Neural cell (in vitro differentiated cells): Measurements from ENCODE around the gene PTPRB. TPM values are rescaled to one million over a fixed set of nuclear protein-coding genes. Genes with fewer than 3 reads are reported as not detected.

ENCODE experiments used
- H2AFZ ChIP-seq: fragments of 200-600, 300-800 bp; sonication (generic), shearing (Covaris generic); 2 replicates; pipeline ENCODE4 v1.6.0; 2014; ENCODE audit warnings: low read depth, mild to moderate bottlenecking, antibody characterized with exemption, low read length, moderate library complexity
- H3F3A ChIP-seq: fragments of 200-600 bp; shearing (Covaris generic); 2 replicates; pipeline ENCODE4 v1.6.1; 2016; ENCODE audit warnings: mild to moderate bottlenecking, moderate library complexity, mixed read lengths, antibody characterized with exemption, low read length; ENCODE audit not compliant: insufficient read depth, poor library complexity, severe bottlenecking
- H3K27ac ChIP-seq: fragments of 200-600, 300-800 bp; sonication (generic), shearing (Covaris generic); 2 replicates; pipeline ENCODE4 v1.5.1; 2014; ENCODE audit warnings: mild to moderate bottlenecking, low read length, moderate library complexity
- H3K27me3 ChIP-seq: fragments of 300-800, 200-600 bp; sonication (generic), shearing (Covaris generic); 2 replicates; pipeline ENCODE4 v1.6.0; 2014; ENCODE audit warnings: mild to moderate bottlenecking, low read depth, low read length, moderate library complexity; ENCODE audit not compliant: insufficient read depth
- H3K36me3 ChIP-seq: fragments of 300-800, 200-600 bp; sonication (generic), shearing (Covaris generic); 2 replicates; pipeline ENCODE4 v1.5.1; 2014; ENCODE audit warnings: mild to moderate bottlenecking, antibody characterized with exemption, low read length, moderate library complexity; ENCODE audit not compliant: insufficient read depth
- H3K4me2 ChIP-seq: fragments of 300-800, 200-600 bp; sonication (generic), shearing (Covaris generic); 2 replicates; pipeline ENCODE4 v1.6.0; 2014; ENCODE audit warnings: mild to moderate bottlenecking, low read length
- H3K4me3 ChIP-seq: fragments of 300-800, 200-600 bp; sonication (generic), shearing (Covaris generic); 2 replicates; pipeline ENCODE4 v1.5.1; 2014; ENCODE audit warnings: mild to moderate bottlenecking, low read length, moderate library complexity
- H3K79me2 ChIP-seq: fragments of 200-600 bp; shearing (Covaris generic); replicated peaks from 2 replicates; pipeline ENCODE4 v1.6.0; 2014; ENCODE audit warnings: mild to moderate bottlenecking, low read length, moderate library complexity; ENCODE audit not compliant: insufficient read depth
- H3K9ac ChIP-seq: fragments of 300-800, 200-600 bp; sonication (generic), shearing (Covaris generic); 2 replicates; pipeline ENCODE4 v1.6.1; 2016; ENCODE audit warnings: mild to moderate bottlenecking, low read length, mixed read lengths
- H3K9me2 ChIP-seq: fragments of 200-600 bp; shearing (Covaris generic); 2 replicates; pipeline ENCODE4 v1.6.1; 2016; ENCODE audit warnings: mild to moderate bottlenecking, low read length, mixed read lengths; ENCODE audit not compliant: insufficient read depth
- H3K9me3 ChIP-seq: fragments of 200-600, 300-800 bp; sonication (generic), shearing (Covaris generic); 2 replicates; pipeline ENCODE4 v1.6.1; 2016; ENCODE audit warnings: mild to moderate bottlenecking, mixed run types, low read length, moderate library complexity, mixed read lengths
- H4K20me1 ChIP-seq: fragments of 200-600 bp; shearing (Covaris generic); 2 replicates; pipeline ENCODE4 v1.6.1; 2016; ENCODE audit warnings: mild to moderate bottlenecking, mixed run types; ENCODE audit not compliant: insufficient read depth
- CTCF ChIP-seq: fragments of 450-650 bp; IDR thresholded peaks from 2 replicates; pipeline ENCODE4 v1.5.1; 2014; ENCODE audit warnings: antibody characterized with exemption, mild to moderate bottlenecking, moderate library complexity; ENCODE audit not compliant: poor library complexity, severe bottlenecking
- EP300 ChIP-seq: fragments of 450-650 bp; conservative IDR thresholded peaks from 2 replicates; pipeline ENCODE4 v1.6.1; 2014; ENCODE audit warnings: antibody characterized with exemption, mild to moderate bottlenecking, moderate library complexity; ENCODE audit not compliant: poor library complexity, severe bottlenecking
- EZH2 ChIP-seq: fragments of 200-600, 300-800 bp; shearing (Covaris generic), sonication (generic); IDR thresholded peaks from 2 replicates; pipeline ENCODE4 v1.6.1; 2014; ENCODE audit warnings: antibody characterized with exemption, low read length, borderline replicate concordance, mild to moderate bottlenecking; ENCODE audit not compliant: insufficient read depth, poor library complexity, severe bottlenecking
- MXI1 ChIP-seq: fragments of 450-650 bp; conservative IDR thresholded peaks from 2 replicates; pipeline ENCODE4 v1.6.1; 2014; ENCODE audit warnings: antibody characterized with exemption, mild to moderate bottlenecking; ENCODE audit not compliant: poor library complexity, severe bottlenecking
- POLR2AphosphoS5 ChIP-seq: IDR thresholded peaks from 2 replicates; pipeline ENCODE4 v1.6.1; 2012
- RAD21 ChIP-seq: fragments of 450-650 bp; conservative IDR thresholded peaks from 2 replicates; pipeline ENCODE4 v1.6.1; 2014; ENCODE audit warnings: antibody characterized with exemption, mild to moderate bottlenecking, moderate library complexity
- REST ChIP-seq: IDR thresholded peaks from 2 replicates; pipeline ENCODE4 v1.6.1; 2012; ENCODE audit warnings: borderline replicate concordance
- SMC3 ChIP-seq: fragments of 450-650 bp; conservative IDR thresholded peaks from 2 replicates; pipeline ENCODE4 v1.6.1; 2014; ENCODE audit warnings: antibody characterized with exemption, mild to moderate bottlenecking, moderate library complexity; ENCODE audit not compliant: poor library complexity
- TAF1 ChIP-seq: IDR thresholded peaks from 2 replicates; pipeline ENCODE4 v1.6.1; 2012; ENCODE audit warnings: low read depth
- polyA plus RNA-seq: library from polyadenylated mRNA; depleted of rRNA; stranded (reverse); fragments of >200 nt; gene quantifications from 2 replicates; pipeline ENCODE4 v1.2.3, GENCODE V29; 2014

Gene PTPRB
- polyA plus RNA-seq, 1 donor from 2014 or later, result 0.26 TPM

DNA sequence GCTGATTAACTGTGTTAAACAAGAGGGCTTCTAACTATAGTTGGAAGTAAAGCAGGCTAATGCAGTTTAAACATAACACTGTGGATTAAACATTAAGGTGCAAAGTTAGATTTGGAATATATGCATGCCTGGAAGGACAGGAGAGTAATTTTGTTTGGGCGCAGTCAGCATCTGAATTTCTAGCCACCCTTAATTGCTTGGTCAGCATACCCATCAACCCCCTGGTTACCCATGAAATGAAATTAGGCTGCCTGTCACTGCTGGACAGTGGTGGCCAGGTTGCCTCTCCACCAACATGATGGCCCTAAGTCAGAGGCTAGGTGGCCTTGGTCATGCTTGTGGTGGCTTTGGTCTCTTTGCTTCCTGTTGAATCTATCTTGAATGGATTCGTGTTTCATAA, 30.0 kb upstream of the PTPRB start:
- no peak overlapping the region for H3K27ac ChIP-seq

GRCh38 chr12:70666364-70666763, 29.1 kb upstream of the PTPRB start:
- Histone ChIP-seq H3F3A (no peaks in the 10 kb centered on the region), H4K20me1 (no peaks in the 10 kb centered on the region), H3K79me2 (no peaks in the 10 kb centered on the region), H3K4me2 (no peak overlapping the region), H3K9ac (no peak overlapping the region), H2AFZ (no peak overlapping the region), H3K9me2 (no peaks in the 10 kb centered on the region), H3K9me3 (no peaks in the 10 kb centered on the region), H3K4me3 (no peak overlapping the region), H3K27me3 (no peaks in the 10 kb centered on the region), H3K27ac (no peak overlapping the region), H3K36me3 (no peaks in the 10 kb centered on the region)
- TF ChIP-seq POLR2AphosphoS5 (no peak), TAF1 (no peak), SMC3 (no peak), EP300 (no peak), EZH2 (no peak), REST (no peak), CTCF (no peak), MXI1 (no peak), RAD21 (no peak)

More for the DNA sequence above, 30.0 kb upstream of the PTPRB start:
- no peaks in the 10 kb centered on the region for H3K9me2 ChIP-seq
- H3F3A ChIP-seq, result no peaks in the 10 kb centered on the region
- H2AFZ ChIP-seq, result no peak overlapping the region
- H3K4me2 ChIP-seq, result no peak overlapping the region
- H3K27me3 ChIP-seq, result no peaks in the 10 kb centered on the region
- no peaks in the 10 kb centered on the region for H3K9me3 ChIP-seq
- TF ChIP-seq EZH2, result no peak
- no peaks in the 10 kb centered on the region for H3K79me2 ChIP-seq
- no peak overlapping the region for H3K9ac ChIP-seq
- no peaks in the 10 kb centered on the region for H3K36me3 ChIP-seq
- H3K4me3 ChIP-seq, result no peak overlapping the region
- no peaks in the 10 kb centered on the region for H4K20me1 ChIP-seq

DNA sequence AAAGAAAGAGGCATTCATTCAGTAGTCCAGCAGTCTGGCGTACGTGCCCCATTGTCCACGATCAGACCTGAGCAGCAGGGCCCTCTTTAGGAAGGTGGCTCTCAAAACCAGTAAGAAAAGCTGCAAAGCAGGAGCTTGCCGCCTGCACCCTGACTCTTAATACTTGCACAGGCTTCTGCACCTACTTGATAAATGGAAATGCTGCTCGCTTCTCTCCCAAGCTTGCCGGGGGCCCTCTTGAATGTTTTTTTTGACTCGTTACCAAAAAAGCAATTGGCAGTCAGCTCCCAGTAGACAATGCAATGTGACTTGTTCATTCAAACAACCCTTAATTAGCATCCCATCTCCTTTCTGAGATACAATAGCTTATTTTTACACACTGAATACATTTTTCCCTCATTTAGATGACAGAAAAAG, 27.2 kb upstream of the PTPRB start:
- H3K9ac ChIP-seq, result no peak overlapping the region
- no peaks in the 10 kb centered on the region for H3K27me3 ChIP-seq
- H3K27ac ChIP-seq, result no peak overlapping the region
- H3K4me2 ChIP-seq, result no peak overlapping the region
- no peaks in the 10 kb centered on the region for H3K9me2 ChIP-seq
- H3K9me3 ChIP-seq, result no peaks in the 10 kb centered on the region
- H3F3A ChIP-seq, result no peaks in the 10 kb centered on the region
- no peaks in the 10 kb centered on the region for H4K20me1 ChIP-seq
- peak overlapping the region; percentile 24 for H3K4me3 ChIP-seq
- H3K36me3 ChIP-seq, result no peaks in the 10 kb centered on the region
- TF ChIP-seq TAF1 (no peak), CTCF (no peak), POLR2AphosphoS5 (no peak), EZH2 (no peak), EP300 (no peak), REST (no peak), RAD21 (no peak), SMC3 (no peak), MXI1 (no peak)
- no peak overlapping the region for H2AFZ ChIP-seq
- no peaks in the 10 kb centered on the region for H3K79me2 ChIP-seq
